IMR-90 (cell line): ENCODE data around the gene CYB5R3. TPM values are rescaled to one million over a fixed set of nuclear protein-coding genes. Genes with fewer than 3 reads are reported as not detected.

Source experiments
- ATAC-seq: fragments of 200-7000 bp; cut with Tn5 transposase; 2 replicates; pipeline ENCODE4 v1.9.1; 2020; ENCODE audit warnings: low read depth, mild to moderate bottlenecking, moderate library complexity
- BruUV-seq: library from RNA; stranded (reverse); fragments of 400-500 nt; replicated peaks from 2 replicates; lab custom pipeline; 2021; lab: Mats Ljungman, UMichigan
- CTCF ChIA-PET: fragments of 300-600 bp; formaldehyde crosslinking; extraction: SDS; loops from one replicate; lab custom pipeline; 2021; ENCODE audit warnings: antibody characterized with exemption; lab: Yijun Ruan, JAX
- POLR2A ChIA-PET: fragments of 300-600 bp; sonication (Branson Sonifier 250); formaldehyde crosslinking; loops from one replicate; lab custom pipeline; 2022; ENCODE audit warnings: antibody characterized with exemption; ENCODE audit not compliant: unreplicated experiment; lab: Charles Lee
- DNase-seq: peaks from one replicate; pipeline ENCODE4 v3.0.0; 2013
- H2AFZ ChIP-seq: replicated peaks from 2 replicates; pipeline ENCODE3; 2013; ENCODE audit warnings: low read length, mild to moderate bottlenecking; ENCODE audit not compliant: poor library complexity
- H2AK5ac ChIP-seq: 2 replicates; pipeline ENCODE4 v1.6.1; 2013; ENCODE audit warnings: low read depth, low read length, inconsistent platforms
- H2AK9ac ChIP-seq: replicated peaks from 2 replicates; pipeline ENCODE3; 2013; ENCODE audit warnings: mild to moderate bottlenecking, low read depth, low read length, moderate library complexity; ENCODE audit not compliant: poor library complexity
- H2BK120ac ChIP-seq: 2 replicates; pipeline ENCODE4 v1.6.1; 2013; ENCODE audit warnings: low read depth, low read length, inconsistent platforms
- H2BK15ac ChIP-seq: 3 replicates; pipeline ENCODE4 v1.6.1; 2013; ENCODE audit warnings: low read depth, low read length, inconsistent platforms
- H2BK20ac ChIP-seq: 2 replicates; pipeline ENCODE4 v1.6.1; 2013; ENCODE audit warnings: low read depth, mild to moderate bottlenecking, inconsistent platforms, low read length, moderate library complexity
- H2BK5ac ChIP-seq: 2 replicates; pipeline ENCODE4 v1.6.1; 2013; ENCODE audit warnings: mild to moderate bottlenecking, low read depth, low read length, inconsistent platforms; ENCODE audit not compliant: poor library complexity, severe bottlenecking
- H3K14ac ChIP-seq: replicated peaks from 2 replicates; pipeline ENCODE4 v1.6.1; 2013; ENCODE audit warnings: low read depth, low read length, inconsistent platforms
- H3K18ac ChIP-seq: 2 replicates; pipeline ENCODE4 v1.6.1; 2013; ENCODE audit warnings: low read depth, low read length, control low read depth
- H3K23ac ChIP-seq: 2 replicates; pipeline ENCODE4 v1.6.1; 2013; ENCODE audit warnings: low read depth, low read length, inconsistent platforms
- H3K27ac ChIP-seq: 2 replicates; pipeline ENCODE4 v1.5.1; 2013; ENCODE audit warnings: mild to moderate bottlenecking, control low read depth, low read length; ENCODE audit not compliant: insufficient read depth
- H3K27me3 ChIP-seq: 2 replicates; pipeline ENCODE4 v1.6.1; 2013; ENCODE audit warnings: low read length; ENCODE audit not compliant: control insufficient read depth, insufficient read depth
- H3K36me3 ChIP-seq: 2 replicates; pipeline ENCODE4 v1.6.1; 2013; ENCODE audit warnings: low read length, mixed read lengths; ENCODE audit not compliant: control insufficient read depth, insufficient read depth
- H3K4ac ChIP-seq: 2 replicates; pipeline ENCODE4 v1.6.1; 2013; ENCODE audit warnings: low read depth, low read length, inconsistent platforms
- H3K4me1 ChIP-seq: 2 replicates; pipeline ENCODE4 v1.6.1; 2013; ENCODE audit warnings: low read length, mixed read lengths; ENCODE audit not compliant: control insufficient read depth, insufficient read depth
- H3K4me2 ChIP-seq: 2 replicates; pipeline ENCODE4 v1.6.1; 2013; ENCODE audit warnings: low read depth, mild to moderate bottlenecking, control low read depth, low read length, moderate library complexity
- H3K4me3 ChIP-seq: 2 replicates; pipeline ENCODE4 v1.5.1; 2013; ENCODE audit warnings: low read depth, mild to moderate bottlenecking, control low read depth, low read length, moderate library complexity; ENCODE audit not compliant: insufficient read depth
- H3K56ac ChIP-seq: 2 replicates; pipeline ENCODE4 v1.6.1; 2013; ENCODE audit warnings: low read length, inconsistent platforms; ENCODE audit not compliant: insufficient read depth; ENCODE audit errors: extremely low read depth
- H3K79me1 ChIP-seq, 2 experiments: 2 replicates each; pipeline ENCODE4 v1.6.1; 2013; ENCODE audit warnings: low read length in 2 of 2, inconsistent platforms in 1 of 2, low read depth in 1 of 2
- H3K9ac ChIP-seq: 2 replicates; pipeline ENCODE4 v1.6.1; 2013; ENCODE audit warnings: low read depth, low read length, control low read depth
- H3K9me1 ChIP-seq: 2 replicates; pipeline ENCODE4 v1.6.1; 2013; ENCODE audit warnings: low read length, inconsistent platforms; ENCODE audit not compliant: insufficient read depth
- H3K9me3 ChIP-seq: 2 replicates; pipeline ENCODE4 v1.6.1; 2013; ENCODE audit warnings: low read length; ENCODE audit not compliant: control insufficient read depth, insufficient read depth
- H4K20me1 ChIP-seq: 2 replicates; pipeline ENCODE4 v1.6.1; 2013; ENCODE audit warnings: low read length, inconsistent platforms; ENCODE audit not compliant: insufficient read depth
- H4K5ac ChIP-seq: 2 replicates; pipeline ENCODE4 v1.6.1; 2013; ENCODE audit warnings: mild to moderate bottlenecking, low read depth, low read length, control low read depth
- H4K8ac ChIP-seq, 2 experiments: 2 replicates each; pipeline ENCODE4 v1.6.1; 2013; ENCODE audit warnings: low read depth in 2 of 2, low read length in 2 of 2, control low read depth in 1 of 2, inconsistent platforms in 1 of 2
- H4K91ac ChIP-seq: 2 replicates; pipeline ENCODE4 v1.6.1; 2013; ENCODE audit warnings: low read depth, low read length, inconsistent platforms; ENCODE audit not compliant: insufficient read depth
- BHLHE40 ChIP-seq: fragments of 150-350 bp; IDR thresholded peaks from 2 replicates; pipeline ENCODE4 v1.6.1; 2016; ENCODE audit warnings: mild to moderate bottlenecking, low read depth, low read length
- CHD1 ChIP-seq: IDR thresholded peaks from 2 replicates; pipeline ENCODE4 v1.6.1; 2012; ENCODE audit warnings: low read depth, low read length, improper control_type of control experiment
- FOS ChIP-seq: fragments of 150-350 bp; IDR thresholded peaks from 2 replicates; pipeline ENCODE4 v1.6.1; 2016; ENCODE audit warnings: low read depth, low read length
- MAFK ChIP-seq: IDR thresholded peaks from 2 replicates; pipeline ENCODE4 v1.6.1; 2012; ENCODE audit warnings: low read depth, low read length, improper control_type of control experiment
- MAZ ChIP-seq: IDR thresholded peaks from 2 replicates; pipeline ENCODE4 v1.6.1; 2012; ENCODE audit warnings: low read depth, mild to moderate bottlenecking, low read length, improper control_type of control experiment, moderate library complexity, borderline replicate concordance
- MXI1 ChIP-seq: IDR thresholded peaks from 2 replicates; pipeline ENCODE4 v1.6.1; 2012; ENCODE audit warnings: low read depth, mild to moderate bottlenecking, low read length, moderate library complexity, borderline replicate concordance
- NFE2L2 ChIP-seq: fragments of 150-350 bp; IDR thresholded peaks from 2 replicates; pipeline ENCODE4 v1.6.1; 2016; ENCODE audit warnings: low read depth, mild to moderate bottlenecking, low read length
- WGBS, 2 experiments: methylation state at CpG; one replicate each; pipeline versions ENCODE4 v1.1.5 to v1.1.7; 2013; ENCODE audit warnings: missing lambda C conversion rate in 2 of 2; ENCODE audit not compliant: insufficient read length in 1 of 2; ENCODE audit errors: extremely low coverage in 2 of 2; 5-methylcytosine and 5-hydroxymethylcytosine counted together
- dilution Hi-C: fragments of 300-500 bp; cut with HindIII; formaldehyde crosslinking; loops from one replicate; pipeline ENCODE4 v1.14.3; 2018; ENCODE audit warnings: low sequenced_read_pairs; ENCODE audit not compliant: unreplicated experiment
- in situ Hi-C: fragments of 300-500 bp; cut with MboI; formaldehyde crosslinking; loops from 3 replicates; pipeline ENCODE4 v1.14.3; 2019; ENCODE audit warnings: low sequenced_read_pairs, inconsistent platforms, mixed read lengths
- intact Hi-C: fragments of 100-400 bp; cut with micrococcal nuclease; formaldehyde crosslinking; loops from 2 replicates; pipeline ENCODE4 v1.10.0; 2022
- polyA plus RNA-seq, 3 experiments: library from polyadenylated mRNA; depleted of rRNA; stranded (reverse); fragments of >200 nt; gene quantifications; 2 replicates each; pipeline ENCODE4 v1.2.3, GENCODE V29; 2012; ENCODE audit warnings: low replicate concordance in 1 of 3
- total RNA-seq: library from RNA; depleted of rRNA; stranded (reverse); fragments of >200 nt; gene quantifications from 2 replicates; pipeline ENCODE4 v1.2.3, GENCODE V29; 2012
- TF ChIP-seq, protein P1 (sequence below): conservative IDR thresholded peaks from 2 replicates; pipeline ENCODE4 v1.5.1; 2012; ENCODE audit warnings: mild to moderate bottlenecking, low read depth, low read length, improper control_type of control experiment

The CYB5R3 gene
- total and polyA plus RNA-seq, 2 of the 4 experiments (the other 2 are of a cell fraction): 44.1 to 362 TPM

DNA sequence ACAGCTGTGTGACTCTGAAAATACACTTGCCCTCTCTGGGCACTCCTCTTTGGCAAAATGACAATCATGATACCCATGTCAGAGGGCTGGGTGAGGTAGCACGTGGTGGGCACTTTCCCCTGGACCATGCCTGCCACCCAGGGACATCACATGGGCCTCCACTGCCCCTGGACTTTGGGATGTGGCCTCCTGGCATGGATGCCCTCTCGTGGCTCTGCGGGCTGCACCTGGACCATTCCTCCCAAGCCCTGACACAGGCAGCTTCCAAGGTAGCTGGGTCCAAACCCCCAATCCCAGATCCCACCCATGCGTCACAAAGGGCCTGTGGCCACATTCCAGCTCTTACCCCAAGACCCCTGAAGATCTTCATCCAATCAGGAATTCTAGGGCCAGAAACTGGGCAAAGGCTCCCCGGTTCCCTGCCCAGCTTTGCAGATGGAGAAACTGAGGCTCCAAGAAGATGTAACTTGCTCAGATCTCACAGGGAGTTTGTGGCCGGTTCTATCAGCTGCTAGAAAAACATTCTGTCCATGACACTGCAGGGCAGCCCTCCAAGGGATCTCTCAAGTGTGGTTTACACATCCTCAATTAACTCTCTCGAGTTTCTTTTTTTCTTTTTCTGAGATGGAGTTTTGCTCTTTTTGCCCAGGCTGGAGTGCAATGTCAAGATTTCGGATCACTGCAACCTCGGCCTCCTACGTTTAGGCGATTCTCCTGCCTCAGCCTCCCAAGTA lies 35.4 kb upstream of the CYB5R3 start:
- H3K4me1 ChIP-seq: peaks cover 39% of the 10 kb centered on the region
- H3K9me1 ChIP-seq: peaks cover 22% of the 10 kb centered on the region
- peaks cover 2 to 9% of the 10 kb centered on the region in 2 experiments; a peak in 2 of 4 replicates for H3K79me1 ChIP-seq
- H2AK5ac ChIP-seq: peak overlapping the region; percentile 76
- H3K14ac ChIP-seq: no peak overlapping the region; the same call in 1 of the 2 replicates
- intact Hi-C loops: no loop called here
- H3K9ac ChIP-seq: no peak overlapping the region
- ChIA-PET CTCF (no interaction called here), POLR2A (no interaction called here)
- no peak overlapping the region for H2BK15ac ChIP-seq
- H4K5ac ChIP-seq: no peak overlapping the region; the same call in 1 of the 2 replicates
- no peak overlapping the region for H2BK20ac ChIP-seq
- H3K23ac ChIP-seq: no peak overlapping the region
- H4K91ac ChIP-seq: no peak overlapping the region
- dilution Hi-C loops: no loop called here
- no peak overlapping the region for H3K27ac ChIP-seq
- peaks cover under 1% of the 10 kb centered on the region; the same call in 1 of the 2 replicates for H3K36me3 ChIP-seq
- H3K18ac ChIP-seq: no peak overlapping the region
- H4K20me1 ChIP-seq: no peaks in the 10 kb centered on the region
- BruUV-seq: no TSS peak
- no peak overlapping the region for H3K56ac ChIP-seq
- in situ Hi-C loops: no loop called here
- ATAC-seq (no peak), DNase-seq (no peak)
- WGBS, 2 experiments: 100% methylated on average over 2 of the region's 11 CpGs; no CpG with 5 or more reads in 1 of the 2 experiments
- TF ChIP-seq MXI1 (no peak), CHD1 (no peak), NFE2L2 (no peak), MAFK (no peak), FOS (no peak), BHLHE40 (no peak), MAZ (no peak)
- TF ChIP-seq, protein P1, sequence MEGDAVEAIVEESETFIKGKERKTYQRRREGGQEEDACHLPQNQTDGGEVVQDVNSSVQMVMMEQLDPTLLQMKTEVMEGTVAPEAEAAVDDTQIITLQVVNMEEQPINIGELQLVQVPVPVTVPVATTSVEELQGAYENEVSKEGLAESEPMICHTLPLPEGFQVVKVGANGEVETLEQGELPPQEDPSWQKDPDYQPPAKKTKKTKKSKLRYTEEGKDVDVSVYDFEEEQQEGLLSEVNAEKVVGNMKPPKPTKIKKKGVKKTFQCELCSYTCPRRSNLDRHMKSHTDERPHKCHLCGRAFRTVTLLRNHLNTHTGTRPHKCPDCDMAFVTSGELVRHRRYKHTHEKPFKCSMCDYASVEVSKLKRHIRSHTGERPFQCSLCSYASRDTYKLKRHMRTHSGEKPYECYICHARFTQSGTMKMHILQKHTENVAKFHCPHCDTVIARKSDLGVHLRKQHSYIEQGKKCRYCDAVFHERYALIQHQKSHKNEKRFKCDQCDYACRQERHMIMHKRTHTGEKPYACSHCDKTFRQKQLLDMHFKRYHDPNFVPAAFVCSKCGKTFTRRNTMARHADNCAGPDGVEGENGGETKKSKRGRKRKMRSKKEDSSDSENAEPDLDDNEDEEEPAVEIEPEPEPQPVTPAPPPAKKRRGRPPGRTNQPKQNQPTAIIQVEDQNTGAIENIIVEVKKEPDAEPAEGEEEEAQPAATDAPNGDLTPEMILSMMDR: no peak
- H3K9me3 ChIP-seq: no peaks in the 10 kb centered on the region
- H4K8ac ChIP-seq: no peak overlapping the region
- no peak overlapping the region for H3K4me2 ChIP-seq
- H3K4ac ChIP-seq: no peak overlapping the region; the same call in 1 of the 2 replicates
- no peak overlapping the region for H2BK5ac ChIP-seq
- no peak overlapping the region for H3K4me3 ChIP-seq
- no peaks in the 10 kb centered on the region for H3K27me3 ChIP-seq
- no peak overlapping the region for H2AFZ ChIP-seq
- H2AK9ac ChIP-seq: no peak overlapping the region
- no peak overlapping the region for H2BK120ac ChIP-seq
